Spleen (tissue), 7 donors: ENCODE results near the gene DSCAML1.

Source experiments
- CTCF ChIP-seq, 11 experiments: fragments of 200-600 bp in 7 of 11; fragments of 450-650 bp in 4 of 11; sonication (generic) in 4 of 11; IDR thresholded peaks in 8 of 11; conservative IDR thresholded peaks in 3 of 11; 1 replicate in 7 of 11; 2 replicates in 4 of 11; pipeline versions ENCODE4 v1.4.0 to v1.8.0; 2016 to 2021; ENCODE audit warnings: antibody characterized with exemption in 11 of 11, inconsistent platforms in 4 of 11, mild to moderate bottlenecking in 1 of 11
- POLR2AphosphoS5 ChIP-seq, 3 donors: sonication (generic); formaldehyde crosslinking; IDR thresholded peaks; one replicate each; pipeline ENCODE4 v1.5.1; 2017; ENCODE audit warnings: antibody characterized with exemption in 3 of 3
- donor health status: DM: no; HTN: no; CAD: no; lungs with moderate emphysema.
- donor health status: DM: no; HTN: no; CAD: no.
- donor health status: DM: no; HTN: no; CAD: no.

DNA sequence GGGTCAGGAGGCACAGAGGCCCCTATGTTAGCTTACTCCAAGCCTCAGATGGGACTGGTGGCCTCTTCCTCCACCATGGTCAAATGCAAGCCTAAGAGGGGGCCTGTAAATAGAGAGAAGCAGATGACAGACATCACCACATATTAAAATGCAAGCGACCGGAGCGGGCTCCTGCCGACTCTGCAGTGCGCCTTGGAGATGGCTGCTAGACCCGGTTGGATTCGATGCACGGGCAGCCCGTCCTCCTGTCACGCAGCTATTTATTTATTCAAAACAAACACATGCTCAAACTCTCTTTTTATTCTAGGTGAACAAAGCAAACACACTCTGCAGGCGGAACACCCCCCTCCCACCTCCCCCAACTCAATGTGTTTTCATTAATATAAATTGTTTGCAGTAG lies 208.0 kb downstream of the DSCAML1 start:
- TF ChIP-seq CTCF (IDR thresholded peaks at IDR 0.05 in 8 of 11, conservative IDR thresholded peaks at IDR 0.05 in 3 of 11): no peak
- no peak for TF ChIP-seq POLR2AphosphoS5 (IDR thresholded peaks at IDR 0.05)
